Stimulated activated naive B cell treated with anti-CD40 and anti-IgM and Interleukin-4, amounts not matched to agents 10 μg/mL and 1 μg/mL and 100 μg/mL, for 72 hours (primary cell): ENCODE results near the gene HHIPL1.

Experiments
- ATAC-seq, 2 donors: fragments of 150-1000 bp; cut with Tn5 transposase; replicated peaks; 2 replicates each; pipeline ENCODE4 v1.10.0; 2021; ENCODE audit warnings: moderate library complexity in 1 of 2
- DNase-seq: peaks from one replicate; pipeline ENCODE4 v3.0.0; 2021
- H3K27ac Mint-ChIP-seq: one replicate; pipeline ENCODE4 v1.8.0; 2022; ENCODE audit warnings: mild to moderate bottlenecking, mixed read lengths
- H3K27me3 Mint-ChIP-seq, 2 donors: one replicate each; pipeline ENCODE4 v1.8.0; 2022; ENCODE audit warnings: mixed read lengths in 2 of 2
- H3K36me3 Mint-ChIP-seq, 2 donors: one replicate each; pipeline ENCODE4 v1.8.0; 2022; ENCODE audit warnings: mixed read lengths in 2 of 2, mild to moderate bottlenecking in 1 of 2
- H3K4me1 Mint-ChIP-seq, 2 donors: one replicate each; pipeline ENCODE4 v1.8.0; 2022; ENCODE audit warnings: mixed read lengths in 2 of 2, mild to moderate bottlenecking in 1 of 2
- H3K4me3 Mint-ChIP-seq, 2 donors: one replicate each; pipeline ENCODE4 v1.8.0; 2022; ENCODE audit warnings: mild to moderate bottlenecking in 2 of 2, mixed read lengths in 2 of 2, moderate library complexity in 1 of 2
- H3K9me3 Mint-ChIP-seq, 2 donors: one replicate each; pipeline ENCODE4 v1.8.0; 2022; ENCODE audit warnings: mixed read lengths in 2 of 2, mild to moderate bottlenecking in 1 of 2

The HHIPL1 gene

GRCh38 chr14:99726538-99727095, 81.7 kb downstream of the HHIPL1 start:
- peak overlapping the region in 1 of 2 donors; percentile 5 for H3K4me3 Mint-ChIP-seq
- H3K4me1 Mint-ChIP-seq = peaks cover 0 to 4% of the 10 kb centered on the region in 2 donors
- H3K9me3 Mint-ChIP-seq = no peaks in the 10 kb centered on the region
- peaks cover 71 to 86% of the 10 kb centered on the region in 2 donors for H3K27me3 Mint-ChIP-seq
- H3K27ac Mint-ChIP-seq = no peak overlapping the region
- H3K36me3 Mint-ChIP-seq = no peaks in the 10 kb centered on the region
- ATAC-seq (no peak), DNase-seq (no peak)

- H3K27me3 Mint-ChIP-seq = peaks cover 71 to 90% of the 10 kb centered on the region in 2 donors
- no peak overlapping the region for H3K4me3 Mint-ChIP-seq
- H3K4me1 Mint-ChIP-seq = peaks cover 0 to 4% of the 10 kb centered on the region in 2 donors
These were observed 82.4 kb downstream of the HHIPL1 start for GRCh38 chr14:99727096-99727870.

GRCh38 chr14:99728231-99728920, 83.4 kb downstream of the HHIPL1 start:
- Mint-ChIP-seq H3K4me3 (no peak overlapping the region), H3K36me3 (no peaks in the 10 kb centered on the region), H3K9me3 (no peaks in the 10 kb centered on the region), H3K27me3 (peaks cover 76 to 90% of the 10 kb centered on the region in 2 donors), H3K4me1 (peaks cover 0 to 4% of the 10 kb centered on the region in 2 donors), H3K27ac (no peak overlapping the region)
- no peak for ATAC-seq
- no peak for DNase-seq

More at GRCh38 chr14:99727096-99727870, 82.4 kb downstream of the HHIPL1 start:
- DNase-seq = no peak
- Mint-ChIP-seq H3K36me3 (no peaks in the 10 kb centered on the region), H3K27ac (no peak overlapping the region), H3K9me3 (no peaks in the 10 kb centered on the region)
- ATAC-seq = no peak

DNA sequence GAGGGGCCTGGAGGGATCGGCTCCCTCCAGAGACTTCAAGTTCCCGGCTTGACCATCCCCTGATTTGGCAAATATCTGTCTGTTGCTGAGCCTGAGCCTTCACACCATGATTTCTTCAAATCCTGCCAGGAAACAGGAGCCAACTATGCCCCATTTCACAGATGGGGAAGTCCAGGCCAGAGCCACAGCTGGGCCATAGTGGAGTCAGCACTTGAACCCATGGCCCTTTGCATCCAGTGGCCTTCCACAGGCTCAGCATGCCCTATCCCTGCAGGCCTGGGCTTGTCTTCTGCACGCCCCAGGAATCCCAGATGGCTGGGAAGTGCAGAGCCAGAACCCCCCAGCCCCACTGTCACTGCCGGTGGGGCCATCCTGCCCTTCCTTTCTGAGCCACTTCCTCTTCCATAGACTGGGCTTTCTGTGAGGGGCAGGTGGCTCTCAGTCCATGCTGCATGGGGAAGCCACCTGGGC, 84.1 kb downstream of the HHIPL1 start:
- Mint-ChIP-seq H3K4me1 (peaks cover 0 to 4% of the 10 kb centered on the region in 2 donors), H3K27me3 (peaks cover 77 to 90% of the 10 kb centered on the region in 2 donors), H3K9me3 (no peaks in the 10 kb centered on the region), H3K36me3 (no peaks in the 10 kb centered on the region), H3K27ac (no peak overlapping the region), H3K4me3 (no peak overlapping the region)
- ATAC-seq (no peak), DNase-seq (no peak)
